SK-N-SH treated with all-trans-retinoic acid at 6 μM for 48 hours (cell line): ENCODE measurements around the gene ANKRD34A.

Experiments used
- ATAC-seq: fragments of 200-7000 bp; cut with Tn5 transposase; 3 replicates; pipeline ENCODE4 v1.9.1; 2020; ENCODE audit warnings: mild to moderate bottlenecking, moderate library complexity
- ARNTL ChIP-seq: fragments of 450-650 bp; formaldehyde crosslinking; IDR thresholded peaks from 2 replicates; pipeline ENCODE4 v1.5.0; 2020; ENCODE audit warnings: low read depth, mild to moderate bottlenecking, moderate library complexity, borderline replicate concordance
- BACH2 ChIP-seq: fragments of 250-450 bp; sonication (Bioruptor Pico); IDR thresholded peaks from 2 replicates; pipeline ENCODE4 v1.9.0; 2021; ENCODE audit warnings: mild to moderate bottlenecking, borderline replicate concordance
- CREB5 ChIP-seq: fragments of 250-450 bp; sonication (Bioruptor Pico); IDR thresholded peaks from 2 replicates; pipeline ENCODE4 v1.5.1; 2020; ENCODE audit warnings: low read depth, mild to moderate bottlenecking, moderate library complexity
- CSDC2 ChIP-seq: fragments of 250-450 bp; sonication (Bioruptor Pico); IDR thresholded peaks from 2 replicates; pipeline ENCODE4 v1.5.0; 2020; ENCODE audit warnings: mild to moderate bottlenecking, moderate library complexity
- CSRNP3 ChIP-seq: fragments of 250-450 bp; sonication (Bioruptor Pico); IDR thresholded peaks from 2 replicates; pipeline ENCODE4 v1.5.1; 2021; ENCODE audit warnings: mild to moderate bottlenecking, moderate library complexity
- ESRRG ChIP-seq: fragments of 250-450 bp; sonication (Bioruptor Pico); IDR thresholded peaks from 2 replicates; pipeline ENCODE4 v1.6.1; 2021; ENCODE audit warnings: mild to moderate bottlenecking
- GLIS3 ChIP-seq: fragments of 250-450 bp; sonication (Bioruptor Pico); IDR thresholded peaks from 2 replicates; pipeline ENCODE4 v1.5.0; 2020; ENCODE audit warnings: mild to moderate bottlenecking, moderate library complexity
- ISL1 ChIP-seq: fragments of 250-450 bp; sonication (Bioruptor Pico); IDR thresholded peaks from 2 replicates; pipeline ENCODE4 v2.1.2; 2022; ENCODE audit warnings: mild to moderate bottlenecking, moderate library complexity
- OSR1 ChIP-seq: fragments of 250-450 bp; sonication (Bioruptor Pico); IDR thresholded peaks from 2 replicates; pipeline ENCODE4 v1.8.0; 2022; ENCODE audit warnings: moderate library complexity, mild to moderate bottlenecking, inconsistent platforms
- PATZ1 ChIP-seq: fragments of 250-450 bp; sonication (Bioruptor Pico); IDR thresholded peaks from 2 replicates; pipeline ENCODE4 v1.8.0; 2020; ENCODE audit warnings: mild to moderate bottlenecking, moderate library complexity, borderline replicate concordance
- POU6F1 ChIP-seq: fragments of 250-450 bp; sonication (Bioruptor Pico); IDR thresholded peaks from 2 replicates; pipeline ENCODE4 v1.8.0; 2021; ENCODE audit warnings: low read depth, mild to moderate bottlenecking, moderate library complexity, borderline replicate concordance
- PPARA ChIP-seq: fragments of 250-450 bp; sonication (Bioruptor Pico); IDR thresholded peaks from 2 replicates; pipeline ENCODE4 v1.5.0; 2020; ENCODE audit warnings: mild to moderate bottlenecking, borderline replicate concordance
- RARB ChIP-seq: fragments of 250-450 bp; sonication (Bioruptor Pico); IDR thresholded peaks from 2 replicates; pipeline ENCODE4 v1.8.0; 2021; ENCODE audit warnings: mild to moderate bottlenecking, moderate library complexity
- SNAI2 ChIP-seq: fragments of 250-450 bp; sonication (Bioruptor Pico); IDR thresholded peaks from 2 replicates; pipeline ENCODE4 v1.5.0; 2020; ENCODE audit warnings: mild to moderate bottlenecking, moderate library complexity
- TCF4 ChIP-seq: fragments of 250-450 bp; sonication (Bioruptor Pico); IDR thresholded peaks from 2 replicates; pipeline ENCODE4 v1.8.0; 2021; ENCODE audit warnings: mild to moderate bottlenecking, moderate library complexity, borderline replicate concordance
- TOX ChIP-seq: fragments of 250-450 bp; sonication (Bioruptor Pico); IDR thresholded peaks from 2 replicates; pipeline ENCODE4 v1.8.0; 2021; ENCODE audit warnings: mild to moderate bottlenecking, moderate library complexity, borderline replicate concordance
- TSHZ2 ChIP-seq: fragments of 250-450 bp; sonication (Bioruptor Pico); IDR thresholded peaks from 2 replicates; pipeline ENCODE4 v1.5.0; 2020; ENCODE audit warnings: mild to moderate bottlenecking, moderate library complexity
- ZC3H10 ChIP-seq: fragments of 250-450 bp; sonication (Bioruptor Pico); IDR thresholded peaks from 2 replicates; pipeline ENCODE4 v1.5.1; 2021; ENCODE audit warnings: mild to moderate bottlenecking, moderate library complexity
- ZFP3 ChIP-seq: fragments of 250-450 bp; sonication (Bioruptor Pico); IDR thresholded peaks from 2 replicates; pipeline ENCODE4 v1.5.0; 2020; ENCODE audit warnings: mild to moderate bottlenecking, moderate library complexity
- ZNF565 ChIP-seq: fragments of 450-650 bp; formaldehyde crosslinking; conservative IDR thresholded peaks from 2 replicates; pipeline ENCODE4 v1.5.0; 2020; ENCODE audit warnings: low read depth, mild to moderate bottlenecking, moderate library complexity
- ZNF8 ChIP-seq: fragments of 450-650 bp; formaldehyde crosslinking; IDR thresholded peaks from 2 replicates; pipeline ENCODE4 v1.5.0; 2020; ENCODE audit warnings: mild to moderate bottlenecking, moderate library complexity

ANKRD34A gene

GRCh38 chr1:146010126-146010738 is 45.9 kb upstream of the ANKRD34A start:
- no peak for TF ChIP-seq ARNTL (CRISPR knock-in tag)
- no peak for TF ChIP-seq ZNF565 (CRISPR knock-in tag)
- TF ChIP-seq ZNF8 (CRISPR knock-in tag), result no peak
- TF ChIP-seq GLIS3, result no peak
- TF ChIP-seq BACH2 (CRISPR knock-in tag), result no peak
- TF ChIP-seq ISL1 (CRISPR knock-in tag), result no peak
- TF ChIP-seq ZFP3 (CRISPR knock-in tag), result no peak
- TF ChIP-seq ESRRG (CRISPR knock-in tag), result no peak
- no peak for TF ChIP-seq CSDC2 (CRISPR knock-in tag)
- TF ChIP-seq, all 23 proteins: peak for 0
- ATAC-seq, result no peak

GRCh38 chr1:146007489-146008133 is 43.2 kb upstream of the ANKRD34A start:
- TF ChIP-seq POU6F1, result no peak
- TF ChIP-seq GLIS3, result no peak
- TF ChIP-seq ESRRG (CRISPR knock-in tag), result no peak
- TF ChIP-seq RARB (CRISPR knock-in tag), result no peak
- no peak for TF ChIP-seq TSHZ2
- TF ChIP-seq CSRNP3, result no peak
- TF ChIP-seq ZNF565 (CRISPR knock-in tag), result no peak
- TF ChIP-seq BACH2 (CRISPR knock-in tag), result no peak
- no peak for TF ChIP-seq ISL1 (CRISPR knock-in tag)
- TF ChIP-seq ZC3H10 (CRISPR knock-in tag), result no peak
- TF ChIP-seq CREB5 (CRISPR knock-in tag), result no peak
- no peak for TF ChIP-seq PATZ1 (CRISPR knock-in tag)
- TF ChIP-seq CSDC2 (CRISPR knock-in tag), result no peak
- no peak for TF ChIP-seq TOX (CRISPR knock-in tag)
- no peak for TF ChIP-seq TCF4 (CRISPR knock-in tag)
- no peak for TF ChIP-seq ARNTL (CRISPR knock-in tag)
- TF ChIP-seq PPARA (CRISPR knock-in tag), result no peak
- ATAC-seq, result no peak

GRCh38 chr1:146001709-146002108 is 37.3 kb upstream of the ANKRD34A start:
- ATAC-seq, result no peak
- TF ChIP-seq ZNF8 (CRISPR knock-in tag), result no peak
- no peak for TF ChIP-seq CREB5 (CRISPR knock-in tag)
- TF ChIP-seq OSR1, result no peak
- no peak for TF ChIP-seq POU6F1
- no peak for TF ChIP-seq CSRNP3
- no peak for TF ChIP-seq ZFP3 (CRISPR knock-in tag)
- TF ChIP-seq TOX (CRISPR knock-in tag), result no peak
- no peak for TF ChIP-seq ISL1 (CRISPR knock-in tag)
- TF ChIP-seq SNAI2, result no peak
- no peak for TF ChIP-seq CSDC2 (CRISPR knock-in tag)
